Smooth muscle cell (in vitro differentiated cells): ENCODE measurements around the gene NUTM2F. TPM values are rescaled to one million over a fixed set of nuclear protein-coding genes. Genes with fewer than 3 reads are reported as not detected.

Experiments used
- DNase-seq: peaks from one replicate; lab custom pipeline; 2025; ENCODE audit not compliant: unreplicated experiment; lab: John Stamatoyannopoulos, UW
- H2AFZ ChIP-seq: fragments of 200-600 bp; sonication (generic); 2 replicates; pipeline ENCODE4 v1.6.0; 2016; ENCODE audit warnings: antibody characterized with exemption, low read depth, mild to moderate bottlenecking
- H3F3A ChIP-seq: fragments of 200-600 bp; sonication (generic); 2 replicates; pipeline ENCODE4 v1.6.0; 2017; ENCODE audit warnings: antibody characterized with exemption, low read depth
- H3K27ac ChIP-seq: fragments of 200-600 bp; sonication (generic); 2 replicates; pipeline ENCODE4 v1.5.1; 2016; ENCODE audit warnings: low read depth, mild to moderate bottlenecking
- H3K27me3 ChIP-seq: fragments of 200-600 bp; sonication (generic); 2 replicates; pipeline ENCODE4 v1.6.1; 2016; ENCODE audit warnings: low read depth, mild to moderate bottlenecking
- H3K36me3 ChIP-seq: fragments of 200-600 bp; sonication (generic); 2 replicates; pipeline ENCODE4 v1.5.1; 2016; ENCODE audit warnings: low read depth
- H3K4me1 ChIP-seq: fragments of 200-600 bp; sonication (generic); 2 replicates; pipeline ENCODE4 v1.5.1; 2016; ENCODE audit warnings: low read depth
- H3K4me2 ChIP-seq: fragments of 200-600 bp; sonication (generic); 2 replicates; pipeline ENCODE4 v1.6.0; 2016; ENCODE audit warnings: mild to moderate bottlenecking
- H3K4me3 ChIP-seq: fragments of 200-600 bp; sonication (generic); 2 replicates; pipeline ENCODE4 v1.5.1; 2016; ENCODE audit warnings: mild to moderate bottlenecking
- H3K79me2 ChIP-seq: fragments of 200-600 bp; sonication (generic); 2 replicates; pipeline ENCODE4 v1.6.0; 2016; ENCODE audit warnings: low read depth, mild to moderate bottlenecking
- H3K9ac ChIP-seq: fragments of 200-600 bp; sonication (generic); 2 replicates; pipeline ENCODE4 v1.6.0; 2016; ENCODE audit warnings: low read depth
- H3K9me3 ChIP-seq: fragments of 200-600 bp; sonication (generic); replicated peaks from 2 replicates; pipeline ENCODE4 v1.5.1; 2016; ENCODE audit warnings: low read depth
- H4K20me1 ChIP-seq: fragments of 200-600 bp; sonication (generic); 2 replicates; pipeline ENCODE4 v1.6.0; 2016; ENCODE audit warnings: low read depth
- CTCF ChIP-seq: fragments of 200-600 bp; sonication (generic); IDR thresholded peaks from 2 replicates; pipeline ENCODE4 v1.5.1; 2017; ENCODE audit warnings: borderline replicate concordance, mild to moderate bottlenecking, antibody characterized with exemption; ENCODE audit not compliant: insufficient read depth, poor library complexity, severe bottlenecking
- WGBS: methylation state at CpG from one replicate; pipeline ENCODE4 v1.1.7; 2016; ENCODE audit warnings: low lambda C conversion rate; 5-methylcytosine and 5-hydroxymethylcytosine counted together
- polyA plus RNA-seq: library from polyadenylated mRNA; unstranded; fragments of >200 nt; fragmentation: Nextera tagmentation; extraction: Ambion mirVana; gene quantifications from 2 replicates; pipeline ENCODE4 v1.2.1, GENCODE V29; 2016
- total RNA-seq: library from RNA; depleted of rRNA; stranded (reverse); fragments of >200 nt; gene quantifications from 2 replicates; pipeline ENCODE4 v1.2.3, GENCODE V29; 2014

Gene NUTM2F
- total and polyA plus RNA-seq, 2 experiments from 2014 or later = 0.09 to 0.69 TPM

GRCh38 chr9:94298949-94299599 lies 29.4 kb downstream of the NUTM2F start:
- H3K4me2 ChIP-seq = no peak overlapping the region
- H2AFZ ChIP-seq = no peak overlapping the region
- DNase-seq = no peak

GRCh38 chr9:94289691-94290090 lies 38.8 kb downstream of the NUTM2F start:
- H3K4me1 ChIP-seq = no peaks in the 10 kb centered on the region
- no peak overlapping the region for H3K4me2 ChIP-seq
- H3F3A ChIP-seq = no peaks in the 10 kb centered on the region
- H3K9me3 ChIP-seq = no peaks in the 10 kb centered on the region
- no peaks in the 10 kb centered on the region for H4K20me1 ChIP-seq
- no peaks in the 10 kb centered on the region for H3K79me2 ChIP-seq
- H3K27ac ChIP-seq = no peak overlapping the region
- H2AFZ ChIP-seq = no peak overlapping the region
- DNase-seq = no peak
- TF ChIP-seq CTCF = no peak
- no peaks in the 10 kb centered on the region for H3K36me3 ChIP-seq
- no peaks in the 10 kb centered on the region for H3K27me3 ChIP-seq
- WGBS = 92% methylated on average over 2 of the region's 2 CpGs
- H3K4me3 ChIP-seq = no peak overlapping the region
- H3K9ac ChIP-seq = no peak overlapping the region

More at GRCh38 chr9:94298949-94299599, 29.4 kb downstream of the NUTM2F start:
- TF ChIP-seq CTCF = no peak
- Histone ChIP-seq H4K20me1 (no peaks in the 10 kb centered on the region), H3K27ac (no peak overlapping the region), H3K4me1 (no peaks in the 10 kb centered on the region), H3K4me3 (no peak overlapping the region), H3K27me3 (no peaks in the 10 kb centered on the region), H3F3A (no peaks in the 10 kb centered on the region), H3K79me2 (no peaks in the 10 kb centered on the region), H3K36me3 (no peaks in the 10 kb centered on the region), H3K9ac (no peak overlapping the region), H3K9me3 (no peaks in the 10 kb centered on the region)
- WGBS = 77% methylated on average over 9 of the region's 9 CpGs

- no peak for DNase-seq
- H3K4me3 ChIP-seq = no peak overlapping the region
- no peaks in the 10 kb centered on the region for H4K20me1 ChIP-seq
- no peaks in the 10 kb centered on the region for H3K27me3 ChIP-seq
- no peak overlapping the region for H3K27ac ChIP-seq
- H3K79me2 ChIP-seq = no peaks in the 10 kb centered on the region
- no peak overlapping the region for H3K4me2 ChIP-seq
- 93% methylated on average over 7 of the region's 7 CpGs for WGBS
- H3K9me3 ChIP-seq = no peaks in the 10 kb centered on the region
- no peaks in the 10 kb centered on the region for H3K4me1 ChIP-seq
- no peak overlapping the region for H3K9ac ChIP-seq
- H3F3A ChIP-seq = no peaks in the 10 kb centered on the region
- no peaks in the 10 kb centered on the region for H3K36me3 ChIP-seq
- no peak for TF ChIP-seq CTCF
- H2AFZ ChIP-seq = no peak overlapping the region
Observed at GRCh38 chr9:94287877-94288513, 40.4 kb downstream of the NUTM2F start.

- H3K36me3 ChIP-seq = no peaks in the 10 kb centered on the region
- H3K9ac ChIP-seq = no peak overlapping the region
- H3K4me1 ChIP-seq = no peaks in the 10 kb centered on the region
- H3K4me2 ChIP-seq = no peak overlapping the region
- no peak for TF ChIP-seq CTCF
- no peak overlapping the region for H3K27ac ChIP-seq
- 83% methylated on average over 3 of the region's 3 CpGs for WGBS
- no peak overlapping the region for H3K4me3 ChIP-seq
- H4K20me1 ChIP-seq = no peaks in the 10 kb centered on the region
- no peak overlapping the region for H2AFZ ChIP-seq
- no peaks in the 10 kb centered on the region for H3K27me3 ChIP-seq
- H3F3A ChIP-seq = no peaks in the 10 kb centered on the region
- H3K79me2 ChIP-seq = no peaks in the 10 kb centered on the region
- H3K9me3 ChIP-seq = no peaks in the 10 kb centered on the region
- no peak for DNase-seq
Observed at GRCh38 chr9:94286116-94286515, 42.3 kb downstream of the NUTM2F start.
